NOMO-1 treated with dmso at 0.1 percent for 144 hours (cell line): Measurements from ENCODE around the gene MXI1.

Experiments
- DNase-seq: peaks from one replicate; lab custom pipeline; 2025; ENCODE audit not compliant: unreplicated experiment; lab: John Stamatoyannopoulos, UW

MXI1 gene

DNA sequence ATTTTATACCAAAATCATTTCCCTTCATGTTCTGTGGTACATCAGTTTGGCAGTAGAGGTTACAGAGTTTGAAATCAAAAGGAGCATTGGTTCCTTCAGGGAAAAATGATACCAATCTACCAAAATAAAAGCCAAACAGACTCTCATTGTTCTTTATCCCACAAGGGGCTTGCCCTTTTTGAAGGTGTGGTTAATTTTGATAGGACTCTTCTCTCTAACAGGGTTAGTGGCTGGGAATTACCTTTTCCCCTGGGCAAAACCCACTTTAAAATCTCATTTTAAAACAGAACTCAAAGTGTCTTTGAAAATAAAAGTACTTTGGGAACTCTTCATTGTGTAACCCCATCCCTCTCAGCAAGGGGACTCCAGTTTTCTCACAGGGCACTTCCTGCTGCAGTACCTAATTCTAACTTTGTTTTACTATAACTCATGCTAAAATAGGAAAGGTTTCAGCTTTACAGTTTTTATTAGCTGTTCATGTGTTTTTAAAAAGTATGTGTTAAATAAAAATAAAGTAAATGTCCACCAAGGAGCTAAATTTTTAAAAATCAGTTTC is 66.7 kb downstream of the MXI1 start:
- DNase-seq = no peak

DNA sequence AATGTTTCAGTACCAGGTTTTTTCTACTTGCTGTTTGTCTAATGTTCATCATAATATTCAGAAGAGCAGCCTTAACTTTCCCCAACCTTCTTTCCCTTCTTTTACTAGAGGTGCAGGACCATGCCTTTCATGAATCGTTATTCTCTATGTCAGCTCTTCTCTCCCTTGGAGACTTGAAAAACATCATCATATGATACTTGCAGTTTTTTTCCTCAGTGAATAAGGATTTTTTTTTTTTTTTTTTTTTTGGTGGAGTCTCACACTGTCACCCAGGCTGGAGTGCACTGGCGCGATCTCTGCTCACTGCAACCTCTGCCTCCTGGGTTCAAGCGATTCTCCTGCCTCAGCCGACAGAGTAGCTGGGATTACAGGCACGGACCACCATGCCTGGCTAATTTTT is 67.2 kb downstream of the MXI1 start:
- no peak for DNase-seq

DNA sequence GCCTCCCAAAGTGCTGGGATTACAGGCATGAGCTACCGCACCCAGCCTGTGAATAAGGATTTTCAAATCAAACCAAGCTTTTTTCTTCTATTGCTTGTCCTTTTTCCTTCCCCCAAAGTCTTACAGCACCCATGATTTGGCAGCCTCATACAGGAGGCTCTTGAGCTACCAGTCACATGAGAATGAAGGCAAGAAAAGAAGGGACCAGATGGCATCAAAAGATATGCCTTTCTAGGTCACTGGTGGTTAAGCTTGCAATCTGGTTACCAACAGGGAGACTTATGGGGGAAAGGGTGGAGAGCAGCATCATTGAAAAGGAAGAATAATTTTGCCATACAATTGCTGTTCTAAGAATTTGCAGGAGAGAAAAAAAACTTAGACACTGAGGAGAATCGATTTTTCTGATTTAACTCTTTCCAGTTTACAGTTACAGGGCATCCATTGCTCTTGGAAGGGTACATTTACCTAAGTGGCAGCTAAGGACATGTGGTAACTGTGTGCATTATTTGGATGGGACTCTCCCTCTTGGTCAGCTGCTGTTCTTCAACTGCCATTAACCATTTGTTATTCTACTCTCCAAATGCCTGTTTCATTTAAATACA is 67.8 kb downstream of the MXI1 start:
- DNase-seq = no peak

DNA sequence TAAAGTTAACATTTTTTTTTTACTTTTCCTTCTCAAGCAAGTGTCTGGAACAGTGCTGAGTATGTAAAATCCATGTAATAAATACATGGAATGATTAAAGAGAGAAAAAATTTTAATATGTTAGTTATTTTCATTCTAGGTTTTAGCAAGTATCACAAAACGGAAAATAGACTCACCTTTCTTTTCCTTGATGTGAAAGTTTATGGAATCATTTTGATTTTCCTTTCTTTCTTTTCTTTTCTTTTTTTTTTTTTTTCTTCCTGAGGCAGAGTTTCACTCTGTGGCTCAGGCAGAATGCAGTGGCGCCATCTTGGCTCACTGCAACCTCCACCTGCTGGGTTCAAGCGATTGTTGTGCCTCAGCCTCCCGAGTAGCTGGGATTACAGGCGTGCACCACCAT is 69.2 kb downstream of the MXI1 start:
- DNase-seq = no peak

DNA sequence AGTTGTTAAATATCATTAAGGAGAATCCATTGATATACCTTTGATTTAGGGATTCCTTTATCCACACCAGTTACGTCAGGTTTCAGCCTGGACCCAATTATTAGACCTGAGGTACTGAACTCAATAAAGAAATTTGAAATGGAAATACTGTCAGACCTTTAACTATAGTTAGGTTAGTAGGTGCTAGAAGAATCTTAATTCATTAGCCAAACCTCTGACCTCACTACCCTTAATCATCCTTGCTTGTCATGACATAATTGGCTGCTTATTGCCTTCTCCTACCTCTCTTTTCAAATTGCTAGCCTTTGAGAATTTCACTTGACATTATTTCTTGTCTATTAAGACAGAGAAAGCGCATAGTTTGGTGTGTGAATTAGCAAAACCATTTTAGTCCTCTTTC is 70.2 kb downstream of the MXI1 start:
- DNase-seq = no peak

DNA sequence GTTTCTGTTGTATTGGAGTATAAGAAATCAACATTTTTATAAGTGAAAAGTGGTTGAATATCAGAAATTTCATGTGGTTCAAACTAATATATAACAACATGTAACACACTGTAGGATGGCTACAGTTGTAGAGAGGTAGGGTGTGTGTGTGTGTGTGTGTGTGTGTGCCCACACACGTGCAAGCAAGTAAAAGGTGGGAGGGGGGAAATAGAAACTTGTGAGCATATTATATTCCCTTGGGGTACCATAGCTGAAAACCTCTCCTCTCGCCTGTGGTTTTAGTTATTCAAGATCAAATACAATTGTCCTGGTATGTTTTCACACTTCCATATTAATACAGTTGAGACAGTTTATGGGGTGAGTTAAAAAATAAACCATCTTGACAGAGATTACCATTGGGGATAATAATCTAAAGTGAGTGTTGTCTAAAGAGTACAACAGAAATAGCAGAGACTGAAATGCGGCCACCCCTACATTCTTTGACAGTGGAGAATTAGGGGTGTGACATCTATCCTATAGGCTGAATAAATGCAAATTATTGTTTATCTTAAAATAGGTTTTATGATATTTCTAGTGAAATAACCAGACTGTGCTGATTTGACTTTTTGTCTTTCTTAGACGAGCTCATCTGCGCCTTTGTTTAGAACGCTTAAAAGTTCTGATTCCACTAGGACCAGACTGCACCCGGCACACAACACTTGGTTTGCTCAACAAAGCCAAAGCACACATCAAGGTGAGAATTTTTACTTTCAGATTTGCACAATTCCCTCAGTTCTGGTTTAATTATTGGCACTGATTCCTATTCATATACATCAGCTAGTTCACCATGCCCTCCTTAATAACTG is 71.4 kb downstream of the MXI1 start:
- no peak for DNase-seq

DNA sequence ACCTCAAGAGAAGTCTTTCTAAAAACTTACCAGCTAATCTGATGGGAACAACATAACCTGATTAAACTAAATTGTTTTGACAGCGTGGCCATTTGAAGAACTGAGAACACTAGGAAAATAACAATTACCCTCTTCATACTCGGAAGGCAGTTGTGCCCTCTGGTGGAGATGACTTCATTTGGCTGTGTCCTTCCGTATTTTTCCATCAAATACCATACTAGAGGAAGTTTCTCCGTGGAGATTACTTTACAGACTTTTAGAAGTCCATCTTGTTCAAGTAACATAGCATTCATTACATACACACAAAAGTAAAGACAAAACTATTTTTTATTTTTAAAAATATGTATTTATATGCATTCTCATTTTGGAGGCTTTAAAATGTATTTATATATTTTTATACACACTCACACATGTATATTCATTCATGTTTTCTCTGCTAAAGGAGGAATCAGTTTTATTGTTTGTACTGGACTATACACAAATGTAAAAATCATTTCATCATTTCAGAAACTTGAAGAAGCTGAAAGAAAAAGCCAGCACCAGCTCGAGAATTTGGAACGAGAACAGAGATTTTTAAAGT is 72.1 kb downstream of the MXI1 start:
- peak; percentile 55 for DNase-seq

DNA sequence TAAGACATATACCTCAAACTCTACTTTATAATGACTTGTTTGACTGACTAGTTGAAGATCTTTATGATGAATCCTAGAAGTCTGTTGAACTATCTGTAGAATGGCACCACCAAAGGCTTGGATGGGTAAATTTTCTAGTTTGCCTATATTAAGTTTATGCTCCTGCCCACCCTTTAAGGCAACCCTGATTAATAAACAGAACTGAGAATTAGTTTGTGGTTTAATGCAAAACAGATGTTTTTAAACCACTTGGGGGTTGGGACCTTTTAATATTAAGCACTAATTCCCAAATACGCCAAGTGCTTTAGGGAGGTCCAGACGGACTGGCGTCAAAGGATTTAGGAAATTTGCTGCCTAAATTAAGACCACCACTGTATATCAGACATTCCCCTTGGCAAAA is 76.9 kb downstream of the MXI1 start:
- no peak for DNase-seq

DNA sequence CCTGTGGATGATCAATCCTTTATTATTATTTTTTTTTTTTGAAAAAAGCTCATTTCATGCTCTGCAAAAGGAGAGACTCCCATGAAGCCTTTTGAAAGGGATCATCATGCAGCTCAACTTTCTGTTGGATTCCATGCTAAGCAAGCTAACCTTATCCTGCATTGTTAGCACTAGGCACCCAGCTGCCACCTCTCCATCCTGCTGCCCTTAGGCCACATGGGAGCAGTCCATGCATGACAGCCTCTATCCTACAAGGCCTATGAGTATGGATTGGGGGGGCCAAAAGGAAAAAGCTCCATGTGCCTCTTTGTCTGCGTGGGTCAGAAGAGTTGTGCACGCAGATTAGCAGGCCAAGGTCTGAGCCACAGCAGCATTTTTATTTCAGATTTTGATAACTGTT is 78.1 kb downstream of the MXI1 start:
- DNase-seq = no peak

DNA sequence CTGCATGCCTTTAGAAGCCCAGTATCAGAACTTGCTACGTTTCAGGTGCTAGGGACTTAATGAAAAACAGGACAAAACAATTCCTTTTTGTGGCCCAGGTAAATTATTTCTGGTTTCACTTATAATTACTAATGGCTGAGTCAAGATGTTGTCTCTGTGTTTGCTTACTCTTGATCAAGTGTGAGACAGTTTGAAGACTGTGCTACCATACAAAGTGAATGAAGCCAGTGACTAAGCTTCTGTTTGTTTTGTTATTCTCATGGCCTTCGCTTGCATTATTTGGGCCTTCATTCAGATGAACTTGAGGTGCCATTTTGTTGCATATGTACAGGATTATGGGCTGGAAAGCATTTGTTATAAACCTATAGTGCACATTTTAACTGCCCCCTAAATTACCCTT is 79.4 kb downstream of the MXI1 start:
- no peak for DNase-seq

DNA sequence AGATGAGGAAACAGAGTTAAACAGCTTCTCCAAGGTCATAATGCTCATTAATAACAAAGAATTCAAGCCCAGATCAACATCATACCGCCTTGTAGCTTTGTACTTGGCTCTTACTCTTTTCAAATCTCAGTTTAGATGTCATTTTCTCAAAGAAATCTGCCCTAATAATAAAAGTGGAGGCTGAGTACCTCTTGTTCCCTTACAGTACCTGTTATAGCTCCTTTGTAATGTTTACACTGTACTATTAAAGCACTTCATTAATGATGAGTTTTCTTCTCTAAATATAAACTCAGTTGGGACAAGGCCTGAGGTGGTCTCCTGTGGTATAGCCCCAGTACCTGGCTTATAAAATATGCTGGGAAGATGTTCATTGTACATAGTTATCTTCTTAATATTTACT is 89.6 kb downstream of the MXI1 start:
- no peak for DNase-seq

DNA sequence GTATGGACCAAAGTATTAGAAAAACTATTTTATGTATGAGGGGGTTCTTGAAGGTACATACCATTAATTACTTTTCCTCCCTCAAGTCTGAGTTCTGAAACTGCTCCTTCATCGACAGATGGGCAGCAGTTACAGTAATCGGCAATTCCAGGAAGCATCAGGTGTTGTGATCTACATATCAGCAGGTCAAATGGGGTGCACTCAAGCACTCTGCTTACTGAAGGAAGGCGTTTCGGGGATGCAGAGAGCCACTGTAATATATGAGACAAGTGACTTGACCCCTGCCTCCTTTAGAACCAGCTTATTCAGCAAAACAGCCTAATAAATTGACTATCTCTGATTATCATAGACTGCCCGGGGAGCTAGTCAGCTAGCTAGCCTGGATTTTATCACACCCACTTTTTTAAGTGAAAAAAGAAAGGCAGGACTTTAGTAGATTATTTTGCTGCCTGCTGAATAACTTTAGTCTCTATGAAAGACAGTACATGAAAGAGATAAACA is 93.1 kb downstream of the MXI1 start:
- no peak for DNase-seq

DNA sequence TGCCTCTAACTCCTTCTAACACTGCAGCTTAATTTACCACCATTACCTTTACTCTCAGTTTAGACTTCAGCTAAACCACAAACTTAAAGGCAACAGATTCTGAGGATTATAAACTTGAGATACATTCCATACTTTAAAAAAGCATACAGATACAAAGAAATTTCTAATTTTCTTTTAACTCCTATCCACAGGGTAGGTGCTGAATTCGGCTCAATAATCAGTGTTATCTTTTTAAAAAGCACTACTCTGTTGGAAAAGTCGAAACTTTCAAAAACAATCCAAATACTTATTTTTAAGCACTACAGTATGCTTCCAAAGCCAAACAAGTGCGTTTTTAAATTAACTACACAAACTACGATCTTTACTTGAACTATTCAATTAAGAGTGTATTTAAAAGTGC is 96.3 kb downstream of the MXI1 start:
- DNase-seq = no peak

DNA sequence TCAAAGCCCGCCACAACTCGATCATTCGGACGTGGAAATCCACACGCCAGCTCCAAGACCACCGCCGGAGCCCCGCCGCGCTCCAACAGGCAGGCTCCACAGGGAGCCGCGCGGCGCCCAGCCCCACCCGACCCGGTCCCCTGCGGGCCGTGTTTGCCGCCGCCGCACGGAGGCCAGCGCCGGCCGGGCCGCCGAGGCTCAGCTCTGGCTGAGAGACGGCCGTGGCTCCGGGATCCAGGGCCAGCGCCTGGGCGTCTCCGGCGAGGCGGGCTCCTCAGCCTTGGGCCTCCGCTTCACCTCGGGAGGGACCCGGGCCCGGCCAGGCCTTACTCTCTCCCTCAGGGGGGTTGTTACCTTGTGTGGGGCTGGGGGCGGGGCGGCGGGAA is 97.0 kb downstream of the MXI1 start:
- DNase-seq = no peak

DNA sequence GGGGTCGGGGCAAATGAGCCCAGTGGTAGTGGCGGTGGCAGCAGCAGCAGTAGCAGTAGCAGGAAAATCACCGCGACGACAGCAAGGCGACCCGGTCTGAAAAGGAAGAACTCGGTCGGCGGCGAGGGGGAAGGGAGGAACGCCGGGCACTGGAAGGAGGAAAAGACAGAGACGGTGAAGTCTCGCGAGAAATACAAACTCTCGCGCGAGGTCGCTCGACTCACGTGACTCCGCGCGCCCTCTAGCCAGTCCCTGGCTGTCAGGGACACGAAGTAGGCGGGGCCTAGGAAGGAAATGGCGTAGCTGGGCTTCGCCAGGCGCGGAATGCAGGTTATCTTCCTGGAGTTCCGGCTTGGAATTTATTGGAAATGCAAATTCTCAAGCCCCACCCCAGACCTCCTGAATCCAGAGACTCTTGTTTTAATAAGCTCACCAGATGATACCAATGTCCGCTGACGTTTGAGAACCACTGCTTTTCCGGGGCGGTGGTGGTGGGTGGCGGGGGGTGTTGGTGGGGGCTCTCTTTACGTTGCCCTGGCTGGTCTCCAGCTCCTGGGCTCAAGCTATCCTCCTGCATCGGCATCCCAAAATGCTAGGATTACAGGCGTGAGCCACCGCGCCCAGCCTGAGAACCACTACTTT is 97.5 kb downstream of the MXI1 start, which contains the start of gene SMNDC1:
Gene SMNDC1 (minus strand): TSS at position 141 of the 642 bp plus-strand sequence. CDS start 1,333 bp downstream, outside the sequence.
- DNase-seq = peak; percentile 92

DNA sequence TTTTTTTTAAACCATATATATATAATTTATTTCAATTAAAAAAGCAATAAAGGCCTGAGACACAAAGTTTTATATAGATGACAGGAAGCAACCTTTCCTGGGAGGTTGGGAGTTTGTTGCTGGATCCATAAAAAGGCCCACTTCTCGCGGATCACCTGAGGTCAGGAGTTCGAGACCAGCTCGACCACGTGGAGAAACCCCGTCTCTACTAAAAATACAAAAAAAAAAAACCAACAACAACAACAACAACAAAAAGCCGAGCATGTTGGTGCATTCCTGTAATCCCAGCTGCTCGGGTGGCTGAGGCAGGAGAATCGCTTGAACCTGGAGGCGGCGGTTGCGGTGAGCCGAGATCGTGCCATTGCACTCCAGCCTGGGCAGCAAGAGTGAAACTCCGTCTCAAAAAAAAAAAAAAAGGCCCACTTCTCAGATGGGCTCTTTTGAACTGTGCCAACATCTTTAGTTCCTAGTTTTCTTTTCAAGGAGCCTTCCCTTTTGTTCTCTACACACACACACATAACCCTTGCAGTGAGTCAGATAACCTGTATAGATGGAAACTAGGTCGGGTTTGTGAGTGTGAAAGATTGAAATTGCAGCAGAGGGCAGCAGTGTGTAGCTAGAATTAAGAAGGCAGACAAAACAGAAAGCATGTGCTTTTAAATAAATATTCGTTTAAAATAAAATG is 98.5 kb downstream of the MXI1 start:
- DNase-seq = peak; percentile 86

DNA sequence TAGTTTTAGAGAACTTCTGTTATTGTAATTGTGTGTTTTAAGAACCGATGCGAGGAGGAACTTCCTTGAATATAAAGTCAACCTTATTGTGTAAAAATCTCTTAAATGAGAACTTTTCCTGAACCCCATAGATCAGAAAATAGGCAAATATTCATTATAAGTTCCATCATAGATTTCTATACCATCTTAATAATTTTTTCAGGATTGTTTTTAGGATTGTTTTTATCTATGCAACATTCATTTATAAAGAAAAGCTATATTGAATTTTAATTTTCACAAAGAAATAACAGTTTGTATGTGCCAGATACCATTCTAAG is 99.0 kb downstream of the MXI1 start:
- DNase-seq = no peak

DNA sequence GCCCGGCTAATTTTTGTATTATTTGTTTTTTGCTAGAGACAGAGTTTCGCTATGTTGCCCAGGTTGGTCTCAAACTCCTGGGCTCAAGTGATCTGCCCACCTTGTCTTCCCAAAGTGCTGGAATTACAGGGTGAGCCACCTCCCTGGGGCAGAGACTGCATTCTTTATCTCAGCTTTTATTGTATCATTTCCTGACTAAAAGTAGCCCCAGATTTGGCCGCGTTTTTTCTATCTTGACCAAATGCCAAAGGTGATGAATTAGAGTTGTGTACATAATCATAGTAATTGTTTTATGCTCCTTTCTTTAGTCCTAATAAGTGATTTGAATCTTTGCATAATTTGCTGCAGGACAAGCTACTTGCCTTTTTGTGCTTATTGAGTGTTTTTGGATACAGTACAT is 100.4 kb downstream of the MXI1 start:
- DNase-seq = no peak

DNA sequence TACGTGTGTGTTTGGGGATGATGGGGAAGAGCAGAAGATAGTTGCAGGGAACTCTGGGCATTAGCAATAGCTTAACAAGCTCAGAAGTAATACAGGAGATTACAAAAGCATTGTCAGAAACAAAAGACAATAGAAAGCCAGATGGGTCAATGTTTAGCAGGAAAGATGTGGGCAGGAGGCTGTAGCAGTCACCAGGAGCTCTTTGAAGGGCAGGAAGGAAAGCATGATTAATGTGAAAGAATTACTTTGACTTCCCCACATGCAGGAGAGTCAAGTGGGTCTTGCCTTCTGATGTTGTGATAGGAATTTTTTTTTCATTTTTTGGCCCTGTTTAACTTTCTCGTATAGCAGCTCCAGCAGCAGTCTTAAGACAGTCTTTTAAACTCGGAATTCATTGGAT is 103.3 kb downstream of the MXI1 start:
- DNase-seq = no peak

DNA sequence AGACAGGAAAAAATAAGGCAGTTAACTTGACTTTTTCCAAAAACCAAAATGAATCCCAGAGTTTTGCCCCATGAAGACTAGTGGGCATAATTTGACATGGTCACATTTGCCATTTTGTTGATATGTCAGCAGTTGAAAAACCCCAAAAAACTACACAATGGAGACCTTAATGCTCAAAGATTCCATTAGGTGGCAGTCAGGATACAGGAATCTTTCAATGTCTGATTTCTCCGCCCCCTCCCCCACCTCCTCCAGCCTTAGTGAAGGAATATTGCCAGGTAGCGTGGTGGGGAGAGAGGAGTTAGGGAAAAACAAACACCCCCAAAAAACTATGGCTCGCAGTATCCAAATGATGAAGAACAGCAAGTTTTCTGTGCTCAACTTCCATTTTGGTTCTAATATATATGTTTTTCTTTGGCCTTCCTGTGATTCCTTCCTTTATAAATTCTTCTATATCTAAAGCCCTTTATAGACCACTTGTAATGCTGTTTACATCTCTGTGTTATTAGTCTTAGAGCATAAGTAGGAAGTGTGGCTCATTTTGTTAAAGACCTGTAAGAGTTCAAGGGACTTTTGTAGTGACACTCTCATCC is 104.0 kb downstream of the MXI1 start:
- DNase-seq = no peak

DNA sequence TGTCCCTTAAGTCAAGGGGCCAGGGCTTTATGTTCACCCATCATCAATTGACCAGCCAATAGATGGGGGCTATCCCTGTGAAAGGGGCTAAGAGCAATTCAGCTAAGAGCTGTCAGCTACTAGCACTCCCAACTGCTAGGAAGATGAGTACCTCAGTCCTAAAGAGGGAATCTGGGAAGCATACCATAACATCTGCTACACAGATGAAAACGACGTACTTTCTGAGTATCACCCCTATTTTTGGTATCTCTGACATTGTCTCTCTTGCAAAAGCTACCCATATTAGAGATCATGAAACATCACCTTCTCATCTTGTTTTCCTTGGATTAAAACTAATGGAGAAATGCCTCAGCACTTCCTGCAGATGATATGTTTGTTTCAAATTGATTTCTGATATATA is 104.8 kb downstream of the MXI1 start:
- no peak for DNase-seq
